SK-N-SH treated with all-trans-retinoic acid at 6 μM for 48 hours (cell line): ENCODE data around the gene STAC3.
"Not testable (repeated sequence)": the region's sequence is repeated elsewhere in the genome, so short reads cannot be mapped to it uniquely, and the experiment has no call there.

ENCODE experiments used
- ISL1 ChIP-seq: fragments of 250-450 bp; sonication (Bioruptor Pico); IDR thresholded peaks from 2 replicates; pipeline ENCODE4 v2.1.2; 2022; ENCODE audit warnings: mild to moderate bottlenecking, moderate library complexity
- OSR1 ChIP-seq: fragments of 250-450 bp; sonication (Bioruptor Pico); IDR thresholded peaks from 2 replicates; pipeline ENCODE4 v1.8.0; 2022; ENCODE audit warnings: moderate library complexity, mild to moderate bottlenecking, inconsistent platforms
- RARB ChIP-seq: fragments of 250-450 bp; sonication (Bioruptor Pico); IDR thresholded peaks from 2 replicates; pipeline ENCODE4 v1.8.0; 2021; ENCODE audit warnings: mild to moderate bottlenecking, moderate library complexity
- SNAI2 ChIP-seq: fragments of 250-450 bp; sonication (Bioruptor Pico); IDR thresholded peaks from 2 replicates; pipeline ENCODE4 v1.5.0; 2020; ENCODE audit warnings: mild to moderate bottlenecking, moderate library complexity
- TOX ChIP-seq: fragments of 250-450 bp; sonication (Bioruptor Pico); IDR thresholded peaks from 2 replicates; pipeline ENCODE4 v1.8.0; 2021; ENCODE audit warnings: mild to moderate bottlenecking, moderate library complexity, borderline replicate concordance
- ZC3H10 ChIP-seq: fragments of 250-450 bp; sonication (Bioruptor Pico); IDR thresholded peaks from 2 replicates; pipeline ENCODE4 v1.5.1; 2021; ENCODE audit warnings: mild to moderate bottlenecking, moderate library complexity
- ZFP30 ChIP-seq: fragments of 450-650 bp; formaldehyde crosslinking; IDR thresholded peaks from 2 replicates; pipeline ENCODE4 v1.5.0; 2022; ENCODE audit warnings: mild to moderate bottlenecking, moderate library complexity
- ZNF8 ChIP-seq: fragments of 450-650 bp; formaldehyde crosslinking; IDR thresholded peaks from 2 replicates; pipeline ENCODE4 v1.5.0; 2020; ENCODE audit warnings: mild to moderate bottlenecking, moderate library complexity
- TF ChIP-seq, protein P1 (sequence below): fragments of 250-450 bp; sonication (Bioruptor Pico); IDR thresholded peaks from 2 replicates; pipeline ENCODE4 v1.8.0; 2020; ENCODE audit warnings: mild to moderate bottlenecking, moderate library complexity, borderline replicate concordance
- TF ChIP-seq, protein P2 (sequence below): fragments of 250-450 bp; sonication (Bioruptor Pico); IDR thresholded peaks from 2 replicates; pipeline ENCODE4 v1.5.1; 2020; ENCODE audit warnings: low read depth, mild to moderate bottlenecking, moderate library complexity

DNA sequence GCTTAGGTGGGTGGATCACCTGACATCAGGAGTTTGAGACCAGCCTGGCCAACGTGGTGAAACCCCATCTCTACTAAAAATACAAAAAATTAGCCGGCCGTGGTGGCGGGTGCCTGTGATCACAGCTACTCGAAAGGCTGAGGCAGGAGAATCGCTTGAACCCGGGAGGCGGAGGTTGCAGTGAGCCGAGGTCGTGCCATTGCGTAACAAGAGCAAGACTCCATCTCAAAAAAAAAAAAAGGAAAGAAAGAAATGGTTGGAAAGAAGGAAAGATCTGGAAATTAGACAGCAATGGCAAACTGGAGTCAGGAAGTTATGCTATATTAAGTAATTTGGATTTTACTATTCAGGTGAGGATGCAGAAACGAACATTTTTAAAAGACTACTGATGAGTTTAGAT lies 31.1 kb upstream of the STAC3 start:
- TF ChIP-seq ZFP30 (CRISPR knock-in tag); TOX (CRISPR knock-in tag); SNAI2 (CRISPR knock-in tag); ZC3H10 (CRISPR knock-in tag); OSR1; ZNF8 (CRISPR knock-in tag); RARB (CRISPR knock-in tag); ISL1 (CRISPR knock-in tag): not testable (repeated sequence)
- TF ChIP-seq, protein P1, sequence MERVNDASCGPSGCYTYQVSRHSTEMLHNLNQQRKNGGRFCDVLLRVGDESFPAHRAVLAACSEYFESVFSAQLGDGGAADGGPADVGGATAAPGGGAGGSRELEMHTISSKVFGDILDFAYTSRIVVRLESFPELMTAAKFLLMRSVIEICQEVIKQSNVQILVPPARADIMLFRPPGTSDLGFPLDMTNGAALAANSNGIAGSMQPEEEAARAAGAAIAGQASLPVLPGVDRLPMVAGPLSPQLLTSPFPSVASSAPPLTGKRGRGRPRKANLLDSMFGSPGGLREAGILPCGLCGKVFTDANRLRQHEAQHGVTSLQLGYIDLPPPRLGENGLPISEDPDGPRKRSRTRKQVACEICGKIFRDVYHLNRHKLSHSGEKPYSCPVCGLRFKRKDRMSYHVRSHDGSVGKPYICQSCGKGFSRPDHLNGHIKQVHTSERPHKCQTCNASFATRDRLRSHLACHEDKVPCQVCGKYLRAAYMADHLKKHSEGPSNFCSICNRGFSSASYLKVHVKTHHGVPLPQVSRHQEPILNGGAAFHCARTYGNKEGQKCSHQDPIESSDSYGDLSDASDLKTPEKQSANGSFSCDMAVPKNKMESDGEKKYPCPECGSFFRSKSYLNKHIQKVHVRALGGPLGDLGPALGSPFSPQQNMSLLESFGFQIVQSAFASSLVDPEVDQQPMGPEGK (CRISPR knock-in tag) = not testable (repeated sequence)
- TF ChIP-seq, protein P2, sequence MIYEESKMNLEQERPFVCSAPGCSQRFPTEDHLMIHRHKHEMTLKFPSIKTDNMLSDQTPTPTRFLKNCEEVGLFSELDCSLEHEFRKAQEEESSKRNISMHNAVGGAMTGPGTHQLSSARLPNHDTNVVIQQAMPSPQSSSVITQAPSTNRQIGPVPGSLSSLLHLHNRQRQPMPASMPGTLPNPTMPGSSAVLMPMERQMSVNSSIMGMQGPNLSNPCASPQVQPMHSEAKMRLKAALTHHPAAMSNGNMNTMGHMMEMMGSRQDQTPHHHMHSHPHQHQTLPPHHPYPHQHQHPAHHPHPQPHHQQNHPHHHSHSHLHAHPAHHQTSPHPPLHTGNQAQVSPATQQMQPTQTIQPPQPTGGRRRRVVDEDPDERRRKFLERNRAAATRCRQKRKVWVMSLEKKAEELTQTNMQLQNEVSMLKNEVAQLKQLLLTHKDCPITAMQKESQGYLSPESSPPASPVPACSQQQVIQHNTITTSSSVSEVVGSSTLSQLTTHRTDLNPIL (CRISPR knock-in tag) = not testable (repeated sequence)
